ENCODE measurements around the gene ADARB1.

Gene ADARB1

GRCh38 chr21:45172420-45172819 is 98.0 kb downstream of the ADARB1 start:
- no peak overlapping the region for H3K4me3 ChIP-seq
- no peak overlapping the region for H3K27ac ChIP-seq

- no peak overlapping the region for H3K27ac ChIP-seq
- H3K4me3 ChIP-seq, result no peak overlapping the region
Measured at GRCh38 chr21:45175326-45176095, 101.1 kb downstream of the ADARB1 start.

GRCh38 chr21:45176141-45176540 is 101.8 kb downstream of the ADARB1 start:
- no peak overlapping the region for H3K27ac ChIP-seq
- H3K4me3 ChIP-seq, result no peak overlapping the region

GRCh38 chr21:45177039-45177438 is 102.7 kb downstream of the ADARB1 start:
- no peak overlapping the region for H3K27ac ChIP-seq
- H3K4me3 ChIP-seq, result no peak overlapping the region

GRCh38 chr21:45178070-45178608 is 103.8 kb downstream of the ADARB1 start:
- Histone ChIP-seq H3K27ac (no peak overlapping the region), H3K4me3 (no peak overlapping the region)

- Histone ChIP-seq H3K27ac (no peak overlapping the region), H3K4me3 (no peak overlapping the region)
Measured at GRCh38 chr21:45178971-45179370, 104.6 kb downstream of the ADARB1 start.

GRCh38 chr21:45179568-45180245 is 105.3 kb downstream of the ADARB1 start:
- Histone ChIP-seq H3K4me3 (no peak overlapping the region), H3K27ac (no peak overlapping the region)

GRCh38 chr21:45180246-45180599 is 105.8 kb downstream of the ADARB1 start:
- no peak overlapping the region for H3K4me3 ChIP-seq
- no peak overlapping the region for H3K27ac ChIP-seq

GRCh38 chr21:45182958-45183357 is 108.6 kb downstream of the ADARB1 start:
- H3K4me3 ChIP-seq, result no peak overlapping the region
- H3K27ac ChIP-seq, result no peak overlapping the region

- Histone ChIP-seq H3K27ac (no peak overlapping the region), H3K4me3 (no peak overlapping the region)
Measured at GRCh38 chr21:45183852-45184251, 109.5 kb downstream of the ADARB1 start.

GRCh38 chr21:45184869-45185268 is 110.5 kb downstream of the ADARB1 start:
- H3K4me3 ChIP-seq, result no peak overlapping the region
- H3K27ac ChIP-seq, result no peak overlapping the region

GRCh38 chr21:45186709-45187108 is 112.3 kb downstream of the ADARB1 start:
- Histone ChIP-seq H3K27ac (no peak overlapping the region), H3K4me3 (no peak overlapping the region)

GRCh38 chr21:45187646-45188045 is 113.3 kb downstream of the ADARB1 start:
- Histone ChIP-seq H3K27ac (no peak overlapping the region), H3K4me3 (no peak overlapping the region)

- Histone ChIP-seq H3K27ac (no peak overlapping the region), H3K4me3 (no peak overlapping the region)
Measured at GRCh38 chr21:45190013-45190412, 115.6 kb downstream of the ADARB1 start.

GRCh38 chr21:45192332-45192731 is 118.0 kb downstream of the ADARB1 start:
- Histone ChIP-seq H3K4me3 (no peak overlapping the region), H3K27ac (no peak overlapping the region)

GRCh38 chr21:45196620-45197019 is 122.2 kb downstream of the ADARB1 start:
- Histone ChIP-seq H3K27ac (no peak overlapping the region), H3K4me3 (no peak overlapping the region)

GRCh38 chr21:45199201-45199600 is 124.8 kb downstream of the ADARB1 start:
- no peak overlapping the region for H3K4me3 ChIP-seq
- H3K27ac ChIP-seq, result no peak overlapping the region

GRCh38 chr21:45200031-45200430 is 125.7 kb downstream of the ADARB1 start:
- H3K27ac ChIP-seq, result no peak overlapping the region
- H3K4me3 ChIP-seq, result no peak overlapping the region

- Histone ChIP-seq H3K27ac (no peak overlapping the region), H3K4me3 (no peak overlapping the region)
Measured at GRCh38 chr21:45200581-45201296, 126.4 kb downstream of the ADARB1 start.

- Histone ChIP-seq H3K27ac (no peak overlapping the region), H3K4me3 (no peak overlapping the region)
Measured at GRCh38 chr21:45202344-45202743, 128.0 kb downstream of the ADARB1 start.

GRCh38 chr21:45202889-45203288 is 128.5 kb downstream of the ADARB1 start:
- no peak overlapping the region for H3K4me3 ChIP-seq

More at GRCh38 chr21:45202889-45203288, 128.5 kb downstream of the ADARB1 start:
- no peak overlapping the region for H3K27ac ChIP-seq
